Neural cell (in vitro differentiated cells): ENCODE data around the gene CRTC1.

Source experiments
- POLR2AphosphoS5 ChIP-seq: IDR thresholded peaks from 2 replicates; pipeline ENCODE4 v1.6.1; 2012
- TF ChIP-seq, protein P1 (sequence below): fragments of 450-650 bp; IDR thresholded peaks from 2 replicates; pipeline ENCODE4 v1.5.1; 2014; ENCODE audit warnings: antibody characterized with exemption, mild to moderate bottlenecking, moderate library complexity; ENCODE audit not compliant: poor library complexity, severe bottlenecking
- TF ChIP-seq, protein P2 (sequence below): IDR thresholded peaks from 2 replicates; pipeline ENCODE4 v1.6.1; 2012; ENCODE audit warnings: borderline replicate concordance

GRCh38 chr19:18737337-18737953 is 54.0 kb downstream of the CRTC1 start:
- TF ChIP-seq, protein P1, sequence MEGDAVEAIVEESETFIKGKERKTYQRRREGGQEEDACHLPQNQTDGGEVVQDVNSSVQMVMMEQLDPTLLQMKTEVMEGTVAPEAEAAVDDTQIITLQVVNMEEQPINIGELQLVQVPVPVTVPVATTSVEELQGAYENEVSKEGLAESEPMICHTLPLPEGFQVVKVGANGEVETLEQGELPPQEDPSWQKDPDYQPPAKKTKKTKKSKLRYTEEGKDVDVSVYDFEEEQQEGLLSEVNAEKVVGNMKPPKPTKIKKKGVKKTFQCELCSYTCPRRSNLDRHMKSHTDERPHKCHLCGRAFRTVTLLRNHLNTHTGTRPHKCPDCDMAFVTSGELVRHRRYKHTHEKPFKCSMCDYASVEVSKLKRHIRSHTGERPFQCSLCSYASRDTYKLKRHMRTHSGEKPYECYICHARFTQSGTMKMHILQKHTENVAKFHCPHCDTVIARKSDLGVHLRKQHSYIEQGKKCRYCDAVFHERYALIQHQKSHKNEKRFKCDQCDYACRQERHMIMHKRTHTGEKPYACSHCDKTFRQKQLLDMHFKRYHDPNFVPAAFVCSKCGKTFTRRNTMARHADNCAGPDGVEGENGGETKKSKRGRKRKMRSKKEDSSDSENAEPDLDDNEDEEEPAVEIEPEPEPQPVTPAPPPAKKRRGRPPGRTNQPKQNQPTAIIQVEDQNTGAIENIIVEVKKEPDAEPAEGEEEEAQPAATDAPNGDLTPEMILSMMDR = no peak
- TF ChIP-seq, protein P2, sequence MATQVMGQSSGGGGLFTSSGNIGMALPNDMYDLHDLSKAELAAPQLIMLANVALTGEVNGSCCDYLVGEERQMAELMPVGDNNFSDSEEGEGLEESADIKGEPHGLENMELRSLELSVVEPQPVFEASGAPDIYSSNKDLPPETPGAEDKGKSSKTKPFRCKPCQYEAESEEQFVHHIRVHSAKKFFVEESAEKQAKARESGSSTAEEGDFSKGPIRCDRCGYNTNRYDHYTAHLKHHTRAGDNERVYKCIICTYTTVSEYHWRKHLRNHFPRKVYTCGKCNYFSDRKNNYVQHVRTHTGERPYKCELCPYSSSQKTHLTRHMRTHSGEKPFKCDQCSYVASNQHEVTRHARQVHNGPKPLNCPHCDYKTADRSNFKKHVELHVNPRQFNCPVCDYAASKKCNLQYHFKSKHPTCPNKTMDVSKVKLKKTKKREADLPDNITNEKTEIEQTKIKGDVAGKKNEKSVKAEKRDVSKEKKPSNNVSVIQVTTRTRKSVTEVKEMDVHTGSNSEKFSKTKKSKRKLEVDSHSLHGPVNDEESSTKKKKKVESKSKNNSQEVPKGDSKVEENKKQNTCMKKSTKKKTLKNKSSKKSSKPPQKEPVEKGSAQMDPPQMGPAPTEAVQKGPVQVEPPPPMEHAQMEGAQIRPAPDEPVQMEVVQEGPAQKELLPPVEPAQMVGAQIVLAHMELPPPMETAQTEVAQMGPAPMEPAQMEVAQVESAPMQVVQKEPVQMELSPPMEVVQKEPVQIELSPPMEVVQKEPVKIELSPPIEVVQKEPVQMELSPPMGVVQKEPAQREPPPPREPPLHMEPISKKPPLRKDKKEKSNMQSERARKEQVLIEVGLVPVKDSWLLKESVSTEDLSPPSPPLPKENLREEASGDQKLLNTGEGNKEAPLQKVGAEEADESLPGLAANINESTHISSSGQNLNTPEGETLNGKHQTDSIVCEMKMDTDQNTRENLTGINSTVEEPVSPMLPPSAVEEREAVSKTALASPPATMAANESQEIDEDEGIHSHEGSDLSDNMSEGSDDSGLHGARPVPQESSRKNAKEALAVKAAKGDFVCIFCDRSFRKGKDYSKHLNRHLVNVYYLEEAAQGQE = no peak
- TF ChIP-seq POLR2AphosphoS5 = no peak
